Progenitor cell of endocrine pancreas (in vitro differentiated cells): ENCODE measurements around the gene FHL2. TPM values are rescaled to one million over a fixed set of nuclear protein-coding genes. Genes with fewer than 3 reads are reported as not detected.
A peak's percentile ranks its signal among the peaks of the same experiment; 100 is the strongest.

ENCODE experiments used
- DNase-seq: peaks from one replicate; pipeline ENCODE4 v3.0.0; 2021; ENCODE audit warnings: low spot score; ENCODE audit not compliant: unreplicated experiment
- H3K27ac Mint-ChIP-seq: 2 replicates; pipeline ENCODE4 v1.8.0; 2021; ENCODE audit warnings: mild to moderate bottlenecking, moderate library complexity, mixed read lengths
- H3K27me3 Mint-ChIP-seq: 2 replicates; pipeline ENCODE4 v1.8.0; 2021; ENCODE audit warnings: mixed read lengths
- H3K36me3 Mint-ChIP-seq: 2 replicates; pipeline ENCODE4 v1.8.0; 2022; ENCODE audit warnings: mixed read lengths; ENCODE audit not compliant: insufficient read depth
- H3K4me1 Mint-ChIP-seq: 2 replicates; pipeline ENCODE4 v1.8.0; 2021; ENCODE audit warnings: low read depth, mixed read lengths
- H3K4me3 Mint-ChIP-seq: 2 replicates; pipeline ENCODE4 v1.8.0; 2021; ENCODE audit warnings: low read depth, mild to moderate bottlenecking, moderate library complexity, mixed read lengths
- H3K9me3 Mint-ChIP-seq: 2 replicates; pipeline ENCODE4 v1.8.0; 2021; ENCODE audit warnings: low read depth, mixed read lengths
- total RNA-seq: library from RNA; stranded (reverse); gene quantifications from 2 replicates; pipeline ENCODE4 v1.2.1, GENCODE V29; 2021
- TF ChIP-seq, protein P1 (sequence below): fragments of 200-600 bp; sonication (generic); IDR thresholded peaks from one replicate; pipeline ENCODE4 v1.5.0; 2021; ENCODE audit warnings: antibody characterized with exemption, mild to moderate bottlenecking; ENCODE audit not compliant: unreplicated experiment

The FHL2 gene
- total RNA-seq, 1 donor from 2014 or later, result 2.2 TPM

GRCh38 chr2:105357122-105357521 is 41.7 kb downstream of the FHL2 start:
- H3K9me3 Mint-ChIP-seq, result peaks cover 4% of the 10 kb centered on the region
- TF ChIP-seq, protein P1, sequence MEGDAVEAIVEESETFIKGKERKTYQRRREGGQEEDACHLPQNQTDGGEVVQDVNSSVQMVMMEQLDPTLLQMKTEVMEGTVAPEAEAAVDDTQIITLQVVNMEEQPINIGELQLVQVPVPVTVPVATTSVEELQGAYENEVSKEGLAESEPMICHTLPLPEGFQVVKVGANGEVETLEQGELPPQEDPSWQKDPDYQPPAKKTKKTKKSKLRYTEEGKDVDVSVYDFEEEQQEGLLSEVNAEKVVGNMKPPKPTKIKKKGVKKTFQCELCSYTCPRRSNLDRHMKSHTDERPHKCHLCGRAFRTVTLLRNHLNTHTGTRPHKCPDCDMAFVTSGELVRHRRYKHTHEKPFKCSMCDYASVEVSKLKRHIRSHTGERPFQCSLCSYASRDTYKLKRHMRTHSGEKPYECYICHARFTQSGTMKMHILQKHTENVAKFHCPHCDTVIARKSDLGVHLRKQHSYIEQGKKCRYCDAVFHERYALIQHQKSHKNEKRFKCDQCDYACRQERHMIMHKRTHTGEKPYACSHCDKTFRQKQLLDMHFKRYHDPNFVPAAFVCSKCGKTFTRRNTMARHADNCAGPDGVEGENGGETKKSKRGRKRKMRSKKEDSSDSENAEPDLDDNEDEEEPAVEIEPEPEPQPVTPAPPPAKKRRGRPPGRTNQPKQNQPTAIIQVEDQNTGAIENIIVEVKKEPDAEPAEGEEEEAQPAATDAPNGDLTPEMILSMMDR, result no peak
- no peaks in the 10 kb centered on the region for H3K4me1 Mint-ChIP-seq
- DNase-seq, result no peak
- peaks cover 16% of the 10 kb centered on the region for H3K36me3 Mint-ChIP-seq
- H3K27me3 Mint-ChIP-seq, result no peaks in the 10 kb centered on the region
- peak overlapping the region; percentile 9 for H3K27ac Mint-ChIP-seq
- no peak overlapping the region for H3K4me3 Mint-ChIP-seq

GRCh38 chr2:105344704-105345345 is 54.0 kb downstream of the FHL2 start:
- Mint-ChIP-seq H3K4me3 (no peak overlapping the region), H3K27ac (peak overlapping the region; percentile 52), H3K9me3 (no peaks in the 10 kb centered on the region), H3K27me3 (no peaks in the 10 kb centered on the region), H3K36me3 (peaks cover 13% of the 10 kb centered on the region), H3K4me1 (no peaks in the 10 kb centered on the region)
- TF ChIP-seq, protein P1, result peak; percentile 45
- no peak for DNase-seq

GRCh38 chr2:105339414-105339813 is 59.4 kb downstream of the FHL2 start:
- Mint-ChIP-seq H3K4me1 (peaks cover 21% of the 10 kb centered on the region), H3K27ac (peak overlapping the region; percentile 71), H3K9me3 (no peaks in the 10 kb centered on the region), H3K4me3 (peak overlapping the region; percentile 99), H3K27me3 (no peaks in the 10 kb centered on the region), H3K36me3 (peaks cover 5% of the 10 kb centered on the region)
- TF ChIP-seq, protein P1, result no peak
- no peak for DNase-seq

DNA sequence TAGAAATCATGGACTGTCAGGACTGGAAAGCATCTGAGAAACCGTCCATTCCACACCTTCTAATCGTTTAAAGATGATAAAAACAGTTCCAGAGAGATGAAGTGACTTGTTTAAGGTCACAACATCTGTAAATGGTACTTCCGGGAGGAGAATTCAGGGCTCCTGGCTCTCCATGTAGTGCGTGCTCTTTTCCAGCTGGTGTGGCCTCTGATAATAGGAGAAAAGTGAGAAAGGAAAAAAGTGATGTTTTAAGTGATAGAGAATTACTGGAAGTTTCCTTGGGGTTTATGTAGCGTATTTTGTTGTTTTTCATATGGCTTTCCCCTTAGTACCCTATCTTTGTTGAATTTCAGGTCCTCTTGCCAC is 60.8 kb downstream of the FHL2 start:
- no peak for DNase-seq
- Mint-ChIP-seq H3K27ac (peak overlapping the region; percentile 97), H3K4me1 (peaks cover 21% of the 10 kb centered on the region), H3K36me3 (peaks cover 5% of the 10 kb centered on the region), H3K9me3 (no peaks in the 10 kb centered on the region), H3K4me3 (peak overlapping the region; percentile 99), H3K27me3 (no peaks in the 10 kb centered on the region)
- TF ChIP-seq, protein P1, result no peak

DNA sequence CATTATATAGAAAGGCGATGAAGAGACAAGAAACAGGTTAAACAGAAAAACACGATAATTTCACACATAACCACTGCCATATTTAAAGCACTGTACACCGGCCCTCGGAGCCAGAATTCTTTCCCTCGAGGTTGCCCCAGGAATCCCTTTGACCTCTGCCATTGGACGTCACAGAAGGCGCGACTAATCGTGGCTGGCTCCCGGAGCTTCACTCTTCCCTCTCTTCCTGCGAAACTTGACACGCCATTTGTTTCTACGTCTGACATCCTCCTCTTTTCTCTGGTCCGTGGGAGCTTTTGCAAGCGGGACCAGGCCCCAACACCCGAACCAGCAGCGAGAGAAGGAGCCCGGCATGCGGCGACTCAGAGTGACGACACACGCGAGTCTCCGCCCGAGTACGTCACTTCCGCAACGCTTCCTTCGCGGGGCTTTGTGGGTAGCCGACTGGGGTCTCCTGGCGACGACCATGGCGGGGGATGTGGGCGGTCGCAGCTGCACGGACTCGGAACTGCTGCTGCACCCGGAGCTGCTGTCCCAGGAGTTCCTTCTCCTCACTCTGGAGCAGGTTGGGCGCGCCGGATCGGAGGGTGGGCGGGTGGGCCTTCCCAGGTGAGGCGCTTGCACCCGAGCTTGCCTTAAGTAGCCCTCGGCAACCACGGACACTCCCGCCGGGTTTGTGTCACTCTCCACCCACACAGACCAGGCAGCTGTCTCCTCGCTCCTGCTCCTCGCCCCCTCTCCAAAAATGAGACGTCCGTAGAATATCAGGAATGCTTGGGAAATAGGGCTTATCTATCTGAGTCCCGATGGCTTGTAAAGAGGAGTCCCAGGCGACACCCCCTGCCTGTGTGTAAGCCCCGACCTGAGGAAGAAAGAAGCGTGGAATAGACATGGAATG is 61.5 kb downstream of the FHL2 start, which contains the start of gene C2orf49:
Gene C2orf49, plus strand, starts transcription at position 419 of the 898 bp plus-strand sequence. Its CDS starts 48 bp downstream, at position 467.
- Mint-ChIP-seq H3K4me3 (peak within 1 kb of the TSS; percentile 99), H3K4me1 (peaks cover 21% of the 10 kb centered on the region), H3K9me3 (no peaks in the 10 kb centered on the region), H3K27me3 (no peaks in the 10 kb centered on the region), H3K27ac (peak within 1 kb of the TSS; percentile 100), H3K36me3 (peaks cover 5% of the 10 kb centered on the region)
- TF ChIP-seq, protein P1, result no peak
- DNase-seq, result peak; percentile 80
